Measurements from ENCODE around the gene KLF5.

The KLF5 gene

GRCh38 chr13:73060251-73061160 is 1.7 kb downstream of the KLF5 start:
- no peak for DNase-seq

DNA sequence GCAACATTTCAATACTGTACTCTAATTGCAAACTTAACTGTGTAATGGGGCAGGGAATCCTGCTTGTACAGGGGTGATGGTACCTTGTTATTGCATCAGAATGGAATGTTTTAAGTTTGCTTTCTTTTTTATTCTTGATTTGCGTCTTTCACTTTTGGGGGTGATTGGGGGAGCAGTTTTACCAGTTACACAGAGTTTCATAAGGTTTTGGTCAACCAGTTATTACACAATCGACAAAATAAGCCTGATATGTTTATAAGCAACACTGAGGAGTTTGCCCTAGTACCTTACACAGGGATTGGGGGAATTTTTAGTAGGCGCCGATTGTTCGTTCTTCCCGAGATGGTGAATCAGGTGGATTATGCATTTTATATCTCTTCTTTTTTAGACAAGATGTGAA is 2.7 kb downstream of the KLF5 start:
- no peak for DNase-seq

DNA sequence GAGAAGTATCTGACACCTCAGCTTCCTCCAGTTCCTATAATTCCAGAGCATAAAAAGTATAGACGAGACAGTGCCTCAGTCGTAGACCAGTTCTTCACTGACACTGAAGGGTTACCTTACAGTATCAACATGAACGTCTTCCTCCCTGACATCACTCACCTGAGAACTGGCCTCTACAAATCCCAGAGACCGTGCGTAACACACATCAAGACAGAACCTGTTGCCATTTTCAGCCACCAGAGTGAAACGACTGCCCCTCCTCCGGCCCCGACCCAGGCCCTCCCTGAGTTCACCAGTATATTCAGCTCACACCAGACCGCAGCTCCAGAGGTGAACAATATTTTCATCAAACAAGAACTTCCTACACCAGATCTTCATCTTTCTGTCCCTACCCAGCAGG is 3.1 kb downstream of the KLF5 start:
- no peak for DNase-seq

GRCh38 chr13:73062468-73062867 is 3.7 kb downstream of the KLF5 start:
- no peak for DNase-seq

- no peak for DNase-seq
Observed at GRCh38 chr13:73063166-73063565, 4.4 kb downstream of the KLF5 start.

GRCh38 chr13:73065036-73065435 is 6.2 kb downstream of the KLF5 start:
- no peak for DNase-seq

DNA sequence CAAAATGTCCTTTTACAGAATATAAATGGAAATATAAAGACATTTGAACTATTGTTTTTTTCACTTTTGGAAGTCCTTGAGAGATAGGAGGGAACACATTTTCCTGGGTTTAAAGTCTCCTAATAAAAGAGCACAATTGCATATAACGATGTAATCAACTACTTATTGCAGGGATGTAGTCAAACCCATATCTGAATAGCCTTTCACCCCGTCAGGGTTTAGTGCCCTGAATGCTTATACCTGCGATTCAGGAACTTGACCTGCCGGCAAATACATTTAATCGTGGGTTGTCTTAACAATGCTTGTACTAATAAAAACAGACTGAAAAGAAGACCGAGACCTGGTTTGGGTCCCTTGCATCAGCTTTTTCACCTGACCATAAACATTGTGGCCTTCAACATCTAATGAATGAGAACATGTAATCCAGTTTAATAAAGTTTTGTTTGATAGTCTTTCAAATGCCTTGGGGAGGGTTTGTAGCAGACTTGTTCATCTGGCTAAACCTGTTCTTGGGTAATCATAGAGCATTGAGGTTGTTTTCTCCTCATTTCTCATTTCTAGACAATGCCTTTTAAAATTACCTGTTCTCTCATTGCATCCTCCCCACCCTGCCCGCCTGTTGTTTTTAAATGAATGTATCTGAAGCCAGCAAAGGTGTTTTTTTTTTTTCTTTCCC is 7.0 kb downstream of the KLF5 start:
- DNase-seq = no peak

DNA sequence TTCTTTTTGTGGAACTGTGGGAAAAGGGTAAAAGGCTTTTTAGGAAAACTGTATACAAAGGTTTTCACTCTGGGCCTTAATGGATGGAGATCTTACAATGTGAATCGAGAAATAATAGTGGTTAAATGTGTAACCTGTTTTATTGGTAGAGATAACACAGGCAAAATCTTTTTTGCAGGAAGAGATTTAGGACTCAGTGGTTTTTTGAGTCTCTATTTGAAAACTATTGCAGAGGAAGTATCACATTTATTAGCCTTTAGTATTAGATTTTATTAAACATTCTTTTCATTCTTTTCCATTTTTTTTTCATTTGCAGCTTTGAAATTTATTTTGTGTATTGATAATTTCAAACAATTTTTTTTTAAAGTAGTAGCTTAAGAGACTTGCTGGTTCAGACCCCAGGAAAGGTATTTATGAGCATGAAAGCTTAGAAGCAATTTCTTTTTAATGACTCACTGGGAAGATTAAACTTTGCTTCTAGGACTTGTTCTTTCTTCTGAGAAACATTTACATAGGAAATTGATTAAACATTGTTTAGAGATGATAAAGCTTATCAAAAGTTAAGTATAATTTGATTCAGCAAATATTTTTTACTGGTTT is 10.5 kb downstream of the KLF5 start:
- DNase-seq = no peak

GRCh38 chr13:73070451-73071098 is 11.8 kb downstream of the KLF5 start:
- DNase-seq = no peak

- no peak for DNase-seq
Observed at GRCh38 chr13:73072239-73072900, 13.6 kb downstream of the KLF5 start.

DNA sequence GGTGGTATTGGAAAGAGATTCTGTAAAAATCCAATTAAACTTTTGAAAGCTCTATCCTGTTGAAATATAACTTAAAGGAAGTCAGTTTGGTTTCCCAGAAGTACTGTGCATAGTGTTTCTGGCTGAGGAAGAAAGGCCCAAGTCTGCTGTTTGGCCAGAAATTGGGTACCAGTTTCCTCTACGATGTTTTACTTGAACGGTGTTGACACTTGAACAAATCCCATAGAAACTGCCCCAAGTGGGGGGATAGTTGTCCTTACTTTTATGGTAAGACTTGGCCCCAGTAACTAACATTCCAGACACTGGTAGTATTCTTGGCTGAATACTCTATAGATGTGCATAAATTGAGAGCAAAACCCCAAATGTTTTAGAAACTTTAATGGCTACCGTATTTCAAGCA is 14.2 kb downstream of the KLF5 start:
- DNase-seq = no peak

DNA sequence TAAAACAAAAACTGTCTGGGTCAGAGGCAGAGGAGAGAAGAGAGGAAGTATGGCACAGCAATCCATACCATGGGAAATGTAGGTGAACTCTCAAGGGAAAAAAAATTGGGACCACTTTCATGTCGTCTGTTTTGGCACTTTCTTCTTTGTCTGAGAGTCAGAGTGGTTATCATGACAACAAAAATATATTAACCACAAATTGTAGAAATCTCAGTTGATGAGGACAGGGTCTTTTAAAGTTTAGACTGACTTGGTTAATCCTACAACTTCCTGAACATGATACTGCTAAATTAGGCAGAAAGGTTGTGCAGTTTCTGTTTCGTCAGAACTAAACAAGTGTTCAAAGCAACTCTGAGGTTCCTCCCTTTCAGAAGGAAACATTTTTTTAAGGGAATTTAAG is 15.2 kb downstream of the KLF5 start:
- no peak for DNase-seq

- DNase-seq = no peak
Observed at GRCh38 chr13:73074926-73075325, 16.1 kb downstream of the KLF5 start.

GRCh38 chr13:73075546-73075945 is 16.7 kb downstream of the KLF5 start:
- no peak for DNase-seq

DNA sequence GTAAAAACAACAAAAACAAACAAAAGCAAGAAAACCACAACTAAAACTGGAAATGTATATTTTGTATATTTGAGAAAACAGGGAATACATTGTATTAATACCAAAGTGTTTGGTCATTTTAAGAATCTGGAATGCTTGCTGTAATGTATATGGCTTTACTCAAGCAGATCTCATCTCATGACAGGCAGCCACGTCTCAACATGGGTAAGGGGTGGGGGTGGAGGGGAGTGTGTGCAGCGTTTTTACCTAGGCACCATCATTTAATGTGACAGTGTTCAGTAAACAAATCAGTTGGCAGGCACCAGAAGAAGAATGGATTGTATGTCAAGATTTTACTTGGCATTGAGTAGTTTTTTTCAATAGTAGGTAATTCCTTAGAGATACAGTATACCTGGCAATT is 17.1 kb downstream of the KLF5 start:
- DNase-seq = no peak

- no peak for DNase-seq
Observed at GRCh38 chr13:73077865-73078264, 19.1 kb downstream of the KLF5 start.

- DNase-seq = no peak
Observed at GRCh38 chr13:73079359-73079758, 20.6 kb downstream of the KLF5 start.

- no peak for DNase-seq
Observed at GRCh38 chr13:73081256-73081915, 22.6 kb downstream of the KLF5 start.

- DNase-seq = no peak
Observed at GRCh38 chr13:73082471-73082870, 23.7 kb downstream of the KLF5 start.

DNA sequence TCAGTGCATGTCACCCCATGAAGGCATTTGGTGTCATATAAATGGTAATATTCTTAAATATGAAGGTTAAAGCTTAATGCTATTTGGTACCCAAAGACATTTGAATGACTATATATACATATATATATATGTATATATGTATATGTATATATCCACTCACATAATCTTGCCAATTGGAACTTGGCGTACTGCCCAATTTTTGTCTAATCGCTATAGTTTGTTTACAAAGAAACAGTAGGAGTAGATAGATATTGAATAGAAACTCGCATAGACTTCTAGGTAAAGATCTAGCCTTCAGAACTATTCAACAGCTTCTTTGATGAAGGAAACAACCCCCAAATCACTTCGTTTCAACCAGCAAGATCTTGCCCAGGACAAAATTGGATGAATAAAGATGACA is 24.1 kb downstream of the KLF5 start:
- DNase-seq = no peak

GRCh38 chr13:73088332-73088935 is 29.6 kb downstream of the KLF5 start:
- DNase-seq = no peak

GRCh38 chr13:73089213-73089612 is 30.4 kb downstream of the KLF5 start:
- no peak for DNase-seq
